Measurements from ENCODE around the gene ADAMTS16.

ADAMTS16 gene

DNA sequence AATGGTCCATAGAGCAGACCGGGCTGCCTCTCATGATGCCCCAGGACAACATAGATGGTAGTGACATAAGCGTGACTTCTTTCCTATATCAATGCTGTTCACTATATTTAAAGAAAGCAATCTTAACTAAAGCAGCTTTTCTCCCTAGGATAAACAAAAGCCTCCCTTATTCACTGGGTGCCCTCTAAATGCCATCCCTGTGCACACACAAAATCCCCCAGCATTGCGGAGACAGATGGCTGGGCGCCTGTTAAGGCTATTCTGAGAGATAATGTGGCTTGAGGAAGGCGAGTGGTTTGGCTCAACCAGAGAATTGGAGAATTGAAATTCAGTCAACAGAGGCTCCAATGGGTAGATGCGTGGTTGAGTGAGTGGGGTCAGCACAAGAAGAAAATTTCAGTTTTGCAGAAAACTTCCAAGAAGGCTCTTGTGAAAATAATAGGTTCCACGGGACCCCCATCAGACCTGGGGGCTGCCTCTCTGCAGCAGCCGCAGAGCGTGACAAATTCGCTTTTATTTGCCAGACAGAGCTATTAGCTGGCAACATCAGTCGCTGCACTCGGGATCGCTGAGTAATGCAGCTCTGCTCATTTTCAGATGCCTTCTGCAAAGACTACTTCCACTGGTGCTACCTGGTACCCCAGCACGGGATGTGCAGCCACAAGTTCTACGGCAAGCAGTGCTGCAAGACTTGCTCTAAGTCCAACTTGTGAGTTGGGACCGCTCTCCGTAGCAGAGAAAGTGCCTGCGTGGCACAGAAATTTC is 178.5 kb downstream of the ADAMTS16 start:
- TF ChIP-seq, protein P1, sequence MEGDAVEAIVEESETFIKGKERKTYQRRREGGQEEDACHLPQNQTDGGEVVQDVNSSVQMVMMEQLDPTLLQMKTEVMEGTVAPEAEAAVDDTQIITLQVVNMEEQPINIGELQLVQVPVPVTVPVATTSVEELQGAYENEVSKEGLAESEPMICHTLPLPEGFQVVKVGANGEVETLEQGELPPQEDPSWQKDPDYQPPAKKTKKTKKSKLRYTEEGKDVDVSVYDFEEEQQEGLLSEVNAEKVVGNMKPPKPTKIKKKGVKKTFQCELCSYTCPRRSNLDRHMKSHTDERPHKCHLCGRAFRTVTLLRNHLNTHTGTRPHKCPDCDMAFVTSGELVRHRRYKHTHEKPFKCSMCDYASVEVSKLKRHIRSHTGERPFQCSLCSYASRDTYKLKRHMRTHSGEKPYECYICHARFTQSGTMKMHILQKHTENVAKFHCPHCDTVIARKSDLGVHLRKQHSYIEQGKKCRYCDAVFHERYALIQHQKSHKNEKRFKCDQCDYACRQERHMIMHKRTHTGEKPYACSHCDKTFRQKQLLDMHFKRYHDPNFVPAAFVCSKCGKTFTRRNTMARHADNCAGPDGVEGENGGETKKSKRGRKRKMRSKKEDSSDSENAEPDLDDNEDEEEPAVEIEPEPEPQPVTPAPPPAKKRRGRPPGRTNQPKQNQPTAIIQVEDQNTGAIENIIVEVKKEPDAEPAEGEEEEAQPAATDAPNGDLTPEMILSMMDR (IDR thresholded peaks at IDR 0.05; ENCODE audit: low read depth, low read length), result no peak
- DNase-seq (ENCODE audit: extremely low read depth, low read depth), result no peak

DNA sequence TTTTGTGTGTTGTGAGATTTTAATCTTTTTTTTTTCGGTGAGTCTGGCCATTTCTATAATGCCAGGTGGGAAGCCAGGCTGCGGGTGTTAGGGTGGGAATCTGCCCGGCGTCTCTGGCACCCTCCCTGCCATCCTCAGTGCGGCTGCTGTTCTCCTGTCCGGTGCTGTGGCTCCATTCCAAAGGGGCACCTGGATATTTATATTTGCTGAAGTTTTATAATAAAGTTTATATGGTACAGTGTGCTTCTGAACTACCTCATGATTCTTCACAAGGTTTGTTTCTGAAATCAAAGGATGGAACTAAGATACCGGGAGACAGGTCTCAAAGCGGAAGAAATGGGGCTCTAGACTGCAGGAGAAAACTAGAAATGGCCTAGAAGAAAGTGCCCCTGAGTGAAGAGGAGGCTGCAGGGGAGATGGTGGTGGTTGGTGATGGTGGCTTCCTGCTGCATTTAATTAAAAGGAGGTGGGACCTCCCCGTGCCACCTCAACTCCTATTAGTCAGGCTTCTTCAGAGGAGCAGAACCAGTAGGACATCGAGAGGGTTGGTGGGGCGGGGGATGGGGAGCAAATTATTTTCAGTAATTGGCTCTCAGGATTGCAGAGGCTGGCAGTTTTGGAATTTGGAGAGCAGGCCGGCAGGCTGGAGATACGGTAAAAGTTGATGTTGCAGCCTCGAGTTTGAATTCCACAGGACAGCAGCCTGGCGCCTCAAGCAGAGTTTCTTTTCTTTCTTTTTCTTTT is 180.1 kb downstream of the ADAMTS16 start:
- TF ChIP-seq, protein P1 (IDR thresholded peaks at IDR 0.05; ENCODE audit: low read depth, low read length), result no peak
- no peak for DNase-seq (ENCODE audit: extremely low read depth, low read depth)

DNA sequence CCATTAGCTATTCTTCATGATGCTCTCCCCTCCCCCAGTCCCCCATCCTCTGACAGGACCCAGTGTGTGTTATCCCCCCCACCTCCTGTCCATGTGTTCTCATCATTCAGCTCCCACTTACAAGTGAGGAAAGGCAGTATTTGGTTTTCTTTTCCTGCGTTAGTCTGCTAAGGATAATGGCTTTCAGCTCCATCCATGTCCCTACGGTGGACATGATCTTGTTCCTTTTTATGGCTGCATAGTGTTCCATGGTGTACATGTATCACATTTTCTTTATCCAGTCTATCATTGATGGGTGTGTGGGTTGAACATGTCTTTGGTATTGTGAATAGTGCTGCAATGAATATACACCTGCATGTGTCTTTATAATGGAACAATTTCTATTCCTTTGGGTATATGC is 181.0 kb downstream of the ADAMTS16 start:
- DNase-seq (ENCODE audit: extremely low read depth, low read depth), result no peak
- TF ChIP-seq, protein P1 (IDR thresholded peaks at IDR 0.05; ENCODE audit: low read depth, low read length), result no peak

DNA sequence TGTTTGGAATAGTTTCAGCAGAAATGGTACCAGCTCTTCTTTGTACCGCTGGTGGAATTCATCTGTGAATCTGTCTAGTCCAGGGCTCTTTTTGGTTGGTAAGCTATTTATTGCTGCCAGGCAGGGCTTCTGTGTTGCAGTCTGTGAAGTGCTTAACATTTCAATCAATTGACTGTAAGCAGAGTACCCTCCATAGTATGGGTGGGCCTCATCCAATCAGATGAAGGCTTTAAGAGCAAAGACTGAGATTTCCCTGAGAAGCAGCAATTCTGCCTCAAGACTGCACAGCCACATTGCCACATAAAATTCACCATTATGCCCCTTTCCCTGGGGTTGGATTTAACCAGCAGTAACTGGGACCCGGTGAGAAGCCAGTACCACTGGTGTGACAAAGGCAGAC is 183.4 kb downstream of the ADAMTS16 start:
- TF ChIP-seq, protein P1 (IDR thresholded peaks at IDR 0.05; ENCODE audit: low read depth, low read length), result no peak
- DNase-seq (ENCODE audit: extremely low read depth, low read depth), result no peak

DNA sequence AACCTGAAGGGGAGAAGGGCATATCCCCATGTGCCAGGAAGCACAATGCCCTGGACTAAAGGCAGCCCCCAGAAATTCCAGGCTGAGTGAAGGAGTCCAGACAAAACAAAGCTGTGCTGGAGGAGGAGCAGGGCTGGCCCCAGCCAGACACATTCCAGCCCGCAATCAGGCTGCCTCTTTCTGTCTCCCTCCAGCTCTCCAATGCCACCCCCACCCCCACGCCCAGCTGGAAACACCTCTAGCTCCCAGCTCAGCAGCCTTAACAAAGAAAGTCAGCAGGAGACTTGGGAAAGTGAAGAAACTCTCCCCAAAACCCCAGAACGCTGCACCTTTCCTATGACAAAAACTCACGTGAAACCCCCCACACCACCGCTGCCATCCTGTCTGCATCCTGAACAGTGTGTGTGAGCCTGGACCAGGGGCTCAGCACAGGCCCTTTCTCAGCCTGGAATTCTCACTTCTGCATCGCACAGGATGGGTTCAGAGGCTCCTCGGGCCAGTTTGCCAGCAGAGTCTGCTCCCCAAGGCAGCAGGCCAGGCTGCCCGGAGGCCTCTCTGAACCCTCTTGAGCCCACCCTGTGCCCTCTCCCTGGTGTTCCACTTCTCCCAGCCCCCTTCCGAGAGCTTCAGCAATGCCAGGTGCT is 186.1 kb downstream of the ADAMTS16 start:
- DNase-seq (ENCODE audit: extremely low read depth, low read depth), result no peak
- TF ChIP-seq, protein P1 (IDR thresholded peaks at IDR 0.05; ENCODE audit: low read depth, low read length), result no peak

DNA sequence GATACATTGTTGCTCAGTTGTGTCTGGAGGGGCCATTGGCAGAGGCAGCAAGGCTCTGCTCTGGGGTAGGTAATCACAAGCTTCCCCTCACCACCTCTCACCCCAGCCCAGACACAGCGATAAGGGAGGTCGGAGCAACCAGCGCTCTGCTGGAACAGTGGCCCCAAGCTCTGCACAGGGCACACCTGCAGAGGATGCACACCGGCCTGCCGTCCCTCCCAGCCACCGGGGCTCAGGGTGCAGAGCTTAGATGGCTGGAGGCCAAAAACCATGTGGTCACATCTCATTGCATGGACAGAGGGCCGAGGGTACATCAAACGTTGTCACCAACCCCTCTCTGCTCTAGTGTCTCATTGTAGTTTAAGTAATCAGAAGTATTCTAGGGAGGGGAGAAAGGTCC is 187.0 kb downstream of the ADAMTS16 start:
- DNase-seq (ENCODE audit: extremely low read depth, low read depth), result no peak
- TF ChIP-seq, protein P1 (IDR thresholded peaks at IDR 0.05; ENCODE audit: low read depth, low read length), result no peak

Measured in AG09319 (cell line).